ENCODE results near the gene SFRP5. TPM values are rescaled to one million over a fixed set of nuclear protein-coding genes. Genes with fewer than 3 reads are reported as not detected.

The SFRP5 gene
- total and polyA plus RNA-seq, 2 of the 13 experiments (the other 11 are each of a cell fraction or from before 2014, with no cell fraction given) = 0.32 to 1.7 TPM

- in situ Hi-C loops (cut with HindIII; ENCODE audit: extremely low pct_ligation_motif_present, low pct_unique_long_range_greater_than_20kb) = no loop called here
- no peaks in the 10 kb centered on the region for H3K36me3 ChIP-seq (replicated peaks in 1 of 2; ENCODE audit: control insufficient read depth in 1 of 2, insufficient read depth in 2 of 2, low read length in 2 of 2)
- peak overlapping the region in 1 of 3 experiments; percentile 49; a peak in 2 of 6 replicates for H3K4me3 ChIP-seq (replicated peaks in 1 of 3; ENCODE audit: insufficient read depth in 1 of 3, low read depth in 2 of 3, low read length in 3 of 3)
- H4K20me1 ChIP-seq (ENCODE audit: insufficient read depth, low read length) = no peaks in the 10 kb centered on the region
- ChIA-PET POLR2A (interaction anchor here (1.0 to 1.3 kb wide), 2 partner anchors 8 to 18 kb away, joined by 3 read pairs; partner anchors contain the start of gene ZFYVE27), CTCF (ENCODE audit: low intra/inter-chr PET ratio, low total read pairs) (no interaction called here)
- peaks cover 20% of the 10 kb centered on the region for H3K4me1 ChIP-seq (ENCODE audit: insufficient read depth, low read length)
- FAIRE-seq (peak; percentile 58), ATAC-seq (peak; percentile 58), DNase-seq (ENCODE audit: low spot score) (peak; percentile 61)
- H3K79me2 ChIP-seq (ENCODE audit: insufficient read depth, low read length) = no peaks in the 10 kb centered on the region
- H3K9ac ChIP-seq (ENCODE audit: insufficient read depth, low read depth, low read length) = no peak overlapping the region
- BruUV-seq (replicated peaks) = no TSS peak
- peak overlapping the region; percentile 73 for H3K4me2 ChIP-seq (ENCODE audit: low read depth, low read length)
- no peaks in the 10 kb centered on the region for H3K9me3 ChIP-seq (ENCODE audit: low read length)
- no peak overlapping the region for H2AFZ ChIP-seq (ENCODE audit: low read length)
- no peak overlapping the region for H3K27ac ChIP-seq (ENCODE audit: extremely low read length, insufficient read depth, low read length)
- intact Hi-C loops (cut with micrococcal nuclease; ENCODE audit: unreplicated experiment) = no loop called here
- WGBS (ENCODE audit: low lambda C conversion rate) = 0% methylated on average over 4 of the region's 8 CpGs
- peaks cover 0 to 10% of the 10 kb centered on the region in 2 experiments; a peak in 2 of 5 replicates for H3K27me3 ChIP-seq (ENCODE audit: control insufficient read depth in 1 of 2, insufficient read depth in 2 of 2, low read length in 2 of 2)
- TF ChIP-seq NR2F2 (IDR thresholded peaks at IDR 0.05; ENCODE audit: borderline replicate concordance, low read depth) (no peak), MXI1 (IDR thresholded peaks at IDR 0.05; ENCODE audit: borderline replicate concordance, low read depth, low read length) (0 out of 3 replicates have a peak, but pooled peaks have one; percentile 32), CBFB (CRISPR knock-in tag; IDR thresholded peaks at IDR 0.05) (no peak), MXD4 (CRISPR knock-in tag; IDR thresholded peaks at IDR 0.05) (0 out of 2 replicates have a peak, but pooled peaks have one; percentile 51), SMARCC2 (IDR thresholded peaks at IDR 0.05) (no peak), ZSCAN22 (CRISPR knock-in tag; IDR thresholded peaks at IDR 0.05) (no peak), SOX5 (CRISPR knock-in tag; IDR thresholded peaks at IDR 0.05; ENCODE audit: borderline replicate concordance) (0 out of 2 replicates have a peak, but pooled peaks have one; percentile 21), ZC3H13 (CRISPR knock-in tag; IDR thresholded peaks at IDR 0.05) (no peak), ZNF773 (CRISPR knock-in tag; IDR thresholded peaks at IDR 0.05; ENCODE audit: borderline replicate concordance) (no peak), TAF1 (CRISPR knock-in tag; IDR thresholded peaks at IDR 0.05) (no peak), ZNF879 (CRISPR knock-in tag; IDR thresholded peaks at IDR 0.05) (no peak), MIER3 (CRISPR knock-in tag; IDR thresholded peaks at IDR 0.05; ENCODE audit: borderline replicate concordance) (no peak), TEAD3 (CRISPR knock-in tag; optimal IDR thresholded peaks at IDR 0.05; ENCODE audit: borderline replicate concordance) (peak; percentile 26), ZMYM4 (CRISPR knock-in tag; IDR thresholded peaks at IDR 0.05) (no peak), ZNF383 (CRISPR knock-in tag; IDR thresholded peaks at IDR 0.05; ENCODE audit: borderline replicate concordance) (no peak), DDIT3 (CRISPR knock-in tag; IDR thresholded peaks at IDR 0.05) (no peak), ZNF7 (CRISPR knock-in tag; IDR thresholded peaks at IDR 0.05) (no peak), HNRNPLL (IDR thresholded peaks at IDR 0.05; ENCODE audit: low read depth, low read length, poor library complexity, severe bottlenecking) (no peak), CERS6 (CRISPR knock-in tag; IDR thresholded peaks at IDR 0.05) (no peak), ZMYM2 (CRISPR knock-in tag; IDR thresholded peaks at IDR 0.05) (no peak), TP53 (CRISPR knock-in tag; conservative IDR thresholded peaks at IDR 0.05) (no peak), TEAD2 (CRISPR knock-in tag; IDR thresholded peaks at IDR 0.05) (no peak), MTF1 (CRISPR knock-in tag; IDR thresholded peaks at IDR 0.05) (no peak)
- TF ChIP-seq, protein P1, sequence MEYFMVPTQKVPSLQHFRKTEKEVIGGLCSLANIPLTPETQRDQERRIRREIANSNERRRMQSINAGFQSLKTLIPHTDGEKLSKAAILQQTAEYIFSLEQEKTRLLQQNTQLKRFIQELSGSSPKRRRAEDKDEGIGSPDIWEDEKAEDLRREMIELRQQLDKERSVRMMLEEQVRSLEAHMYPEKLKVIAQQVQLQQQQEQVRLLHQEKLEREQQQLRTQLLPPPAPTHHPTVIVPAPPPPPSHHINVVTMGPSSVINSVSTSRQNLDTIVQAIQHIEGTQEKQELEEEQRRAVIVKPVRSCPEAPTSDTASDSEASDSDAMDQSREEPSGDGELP (IDR thresholded peaks at IDR 0.05; ENCODE audit: borderline replicate concordance, low read depth) = peak; percentile 42; the same call in 1 of the 2 replicates
Measured at GRCh38 chr10:97718659-97719142, 53.1 kb downstream of the SFRP5 start.
